ENCODE results near the gene ELP2.
"Not testable (repeated sequence)": the region's sequence is repeated elsewhere in the genome, so short reads cannot be mapped to it uniquely, and the experiment has no call there.

The ELP2 gene

GRCh38 chr18:36201765-36202164, 72.1 kb downstream of the ELP2 start:
- no peak for TF ChIP-seq CTCF (IDR thresholded peaks at IDR 0.05; ENCODE audit: borderline replicate concordance, insufficient read depth, low read depth, low read length)
- H3K4me3 ChIP-seq (ENCODE audit: low read depth, low read length): no peak overlapping the region

- H3K4me3 ChIP-seq (ENCODE audit: low read depth, low read length): no peak overlapping the region
- no peak for TF ChIP-seq CTCF (IDR thresholded peaks at IDR 0.05; ENCODE audit: borderline replicate concordance, insufficient read depth, low read depth, low read length)
Measured at GRCh38 chr18:36203360-36203895, 73.7 kb downstream of the ELP2 start.

GRCh38 chr18:36205166-36205565, 75.5 kb downstream of the ELP2 start:
- TF ChIP-seq CTCF (IDR thresholded peaks at IDR 0.05; ENCODE audit: borderline replicate concordance, insufficient read depth, low read depth, low read length): no peak
- no peak overlapping the region for H3K4me3 ChIP-seq (ENCODE audit: low read depth, low read length)

GRCh38 chr18:36207303-36207702, 77.6 kb downstream of the ELP2 start:
- TF ChIP-seq CTCF (IDR thresholded peaks at IDR 0.05; ENCODE audit: borderline replicate concordance, insufficient read depth, low read depth, low read length): no peak
- no peak overlapping the region for H3K4me3 ChIP-seq (ENCODE audit: low read depth, low read length)

- not testable (repeated sequence) for H3K4me3 ChIP-seq (ENCODE audit: low read depth, low read length)
Measured at GRCh38 chr18:36207969-36208368, 78.3 kb downstream of the ELP2 start.

GRCh38 chr18:36211612-36212065, 81.9 kb downstream of the ELP2 start:
- H3K4me3 ChIP-seq (ENCODE audit: low read depth, low read length): no peak overlapping the region
- no peak for TF ChIP-seq CTCF (IDR thresholded peaks at IDR 0.05; ENCODE audit: borderline replicate concordance, insufficient read depth, low read depth, low read length)

GRCh38 chr18:36212301-36213171, 82.8 kb downstream of the ELP2 start:
- TF ChIP-seq CTCF (IDR thresholded peaks at IDR 0.05; ENCODE audit: borderline replicate concordance, insufficient read depth, low read depth, low read length): no peak
- H3K4me3 ChIP-seq (ENCODE audit: low read depth, low read length): no peak overlapping the region

Data from GM12875 (cell line).